DOHH2 (cell line): ENCODE results near the gene BBS9.

ENCODE experiments used
- H3F3A ChIP-seq: fragments of 200-600 bp; sonication (generic), shearing (Covaris generic); 2 replicates; pipeline ENCODE4 v1.6.0; 2016; ENCODE audit warnings: antibody characterized with exemption, mild to moderate bottlenecking; ENCODE audit not compliant: control insufficient read depth, insufficient read depth
- H3K27ac ChIP-seq: fragments of 200-600 bp; sonication (generic); 2 replicates; pipeline ENCODE4 v1.5.1; 2014; ENCODE audit warnings: low read depth, mild to moderate bottlenecking, low read length, moderate library complexity
- H3K27me3 ChIP-seq: fragments of 200-600 bp; sonication (generic); 2 replicates; pipeline ENCODE4 v1.6.1; 2014; ENCODE audit warnings: mild to moderate bottlenecking, low read length, mixed read lengths; ENCODE audit not compliant: control insufficient read depth
- H3K36me3 ChIP-seq: fragments of 200-600 bp; sonication (generic); 2 replicates; pipeline ENCODE4 v1.6.1; 2014; ENCODE audit warnings: mild to moderate bottlenecking, low read length, moderate library complexity, mixed read lengths; ENCODE audit not compliant: control insufficient read depth
- H3K4me1 ChIP-seq: fragments of 200-600 bp; sonication (generic); 2 replicates; pipeline ENCODE4 v1.6.1; 2014; ENCODE audit warnings: mild to moderate bottlenecking, low read length, mixed read lengths; ENCODE audit not compliant: control insufficient read depth
- H3K4me2 ChIP-seq: fragments of 200-600 bp; sonication (generic); 2 replicates; pipeline ENCODE4 v1.6.0; 2014; ENCODE audit warnings: mild to moderate bottlenecking, low read length, moderate library complexity
- H3K4me3 ChIP-seq: fragments of 200-600 bp; sonication (generic); 2 replicates; pipeline ENCODE4 v1.5.1; 2014; ENCODE audit warnings: mild to moderate bottlenecking, low read length, mixed read lengths
- H3K79me2 ChIP-seq: fragments of 200-600 bp; sonication (generic); 2 replicates; pipeline ENCODE4 v1.6.1; 2014; ENCODE audit warnings: mild to moderate bottlenecking, low read length, mixed read lengths; ENCODE audit not compliant: control insufficient read depth
- H3K9me2 ChIP-seq: fragments of 200-600 bp; sonication (generic); replicated peaks from 2 replicates; pipeline ENCODE4 v1.6.1; 2014; ENCODE audit warnings: mild to moderate bottlenecking, low read length, mixed read lengths; ENCODE audit not compliant: control insufficient read depth
- H3K9me3 ChIP-seq: fragments of 200-600 bp; sonication (generic); 2 replicates; pipeline ENCODE4 v1.6.1; 2014; ENCODE audit warnings: antibody characterized with exemption, low read length, mixed read lengths; ENCODE audit not compliant: control insufficient read depth, insufficient read depth
- H4K20me1 ChIP-seq: fragments of 200-600 bp; sonication (generic); 2 replicates; pipeline ENCODE4 v1.6.0; 2014; ENCODE audit warnings: low read depth, mild to moderate bottlenecking, antibody characterized with exemption, low read length, moderate library complexity; ENCODE audit not compliant: control insufficient read depth, insufficient read depth
- EZH2phosphoT487 ChIP-seq: fragments of 200-600 bp; sonication (generic); IDR thresholded peaks from 2 replicates; pipeline ENCODE4 v1.6.1; 2017; ENCODE audit warnings: borderline replicate concordance, mild to moderate bottlenecking, antibody characterized with exemption, low read length, moderate library complexity, mixed read lengths
- TF ChIP-seq, protein P1 (sequence below): fragments of 200-600 bp; sonication (generic); IDR thresholded peaks from one replicate; pipeline ENCODE4 v1.5.1; 2014; ENCODE audit warnings: antibody characterized with exemption, mild to moderate bottlenecking, low read depth, low read length; ENCODE audit not compliant: poor library complexity, severe bottlenecking

BBS9 gene

DNA sequence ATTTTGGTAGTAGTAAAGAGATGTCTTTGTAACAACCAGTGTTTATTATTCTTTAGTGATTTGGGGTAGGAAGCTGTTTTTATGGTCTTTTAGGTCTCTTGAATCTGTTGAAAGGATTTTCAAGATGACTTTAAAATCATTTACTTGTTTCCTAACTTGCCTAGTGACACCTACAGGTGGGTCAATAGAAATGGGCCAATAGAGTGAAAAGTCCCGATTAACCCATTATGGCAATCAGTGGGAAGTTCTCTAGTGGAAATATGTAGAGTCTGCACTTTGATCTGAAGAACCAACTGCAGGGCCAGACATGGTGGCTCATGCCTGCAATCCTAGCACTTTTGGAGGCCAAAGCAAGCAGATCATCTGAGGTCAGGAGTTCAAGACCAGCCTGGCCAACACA lies 401.3 kb downstream of the BBS9 start:
- Histone ChIP-seq H3K4me1 (no peaks in the 10 kb centered on the region), H3K36me3 (no peaks in the 10 kb centered on the region), H3K27ac (no peak overlapping the region), H3K9me3 (no peaks in the 10 kb centered on the region), H3F3A (no peaks in the 10 kb centered on the region), H4K20me1 (no peaks in the 10 kb centered on the region), H3K27me3 (no peaks in the 10 kb centered on the region), H3K4me2 (no peak overlapping the region), H3K79me2 (no peaks in the 10 kb centered on the region), H3K9me2 (no peaks in the 10 kb centered on the region), H3K4me3 (no peak overlapping the region)
- TF ChIP-seq EZH2phosphoT487, result no peak
- TF ChIP-seq, protein P1, sequence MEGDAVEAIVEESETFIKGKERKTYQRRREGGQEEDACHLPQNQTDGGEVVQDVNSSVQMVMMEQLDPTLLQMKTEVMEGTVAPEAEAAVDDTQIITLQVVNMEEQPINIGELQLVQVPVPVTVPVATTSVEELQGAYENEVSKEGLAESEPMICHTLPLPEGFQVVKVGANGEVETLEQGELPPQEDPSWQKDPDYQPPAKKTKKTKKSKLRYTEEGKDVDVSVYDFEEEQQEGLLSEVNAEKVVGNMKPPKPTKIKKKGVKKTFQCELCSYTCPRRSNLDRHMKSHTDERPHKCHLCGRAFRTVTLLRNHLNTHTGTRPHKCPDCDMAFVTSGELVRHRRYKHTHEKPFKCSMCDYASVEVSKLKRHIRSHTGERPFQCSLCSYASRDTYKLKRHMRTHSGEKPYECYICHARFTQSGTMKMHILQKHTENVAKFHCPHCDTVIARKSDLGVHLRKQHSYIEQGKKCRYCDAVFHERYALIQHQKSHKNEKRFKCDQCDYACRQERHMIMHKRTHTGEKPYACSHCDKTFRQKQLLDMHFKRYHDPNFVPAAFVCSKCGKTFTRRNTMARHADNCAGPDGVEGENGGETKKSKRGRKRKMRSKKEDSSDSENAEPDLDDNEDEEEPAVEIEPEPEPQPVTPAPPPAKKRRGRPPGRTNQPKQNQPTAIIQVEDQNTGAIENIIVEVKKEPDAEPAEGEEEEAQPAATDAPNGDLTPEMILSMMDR, result peak; percentile 19

DNA sequence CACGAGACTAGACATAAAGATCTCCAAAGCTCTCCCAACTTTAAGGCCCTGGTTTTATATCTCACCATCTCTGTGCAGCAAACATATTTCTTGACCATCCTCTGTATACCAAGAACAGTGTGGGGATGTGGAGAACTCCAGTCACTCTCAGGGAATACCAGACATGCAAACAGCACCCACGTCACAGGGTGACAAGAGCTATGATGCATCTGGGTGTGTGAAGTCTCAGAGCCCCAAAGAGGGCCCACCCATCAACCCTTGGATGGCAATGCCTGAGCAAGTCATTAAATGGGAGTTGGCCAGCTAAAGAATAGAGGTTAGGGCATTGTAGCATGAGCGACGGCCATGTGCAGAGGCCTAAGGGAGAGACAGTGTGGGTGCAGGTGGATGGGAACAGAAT lies 402.5 kb downstream of the BBS9 start:
- no peaks in the 10 kb centered on the region for H3K9me3 ChIP-seq
- TF ChIP-seq EZH2phosphoT487, result no peak
- TF ChIP-seq, protein P1, result no peak
- H3K27me3 ChIP-seq, result no peaks in the 10 kb centered on the region
- H3K4me1 ChIP-seq, result no peaks in the 10 kb centered on the region
- H4K20me1 ChIP-seq, result no peaks in the 10 kb centered on the region
- no peak overlapping the region for H3K4me3 ChIP-seq
- no peaks in the 10 kb centered on the region for H3K79me2 ChIP-seq
- no peak overlapping the region for H3K4me2 ChIP-seq
- no peaks in the 10 kb centered on the region for H3K36me3 ChIP-seq
- H3F3A ChIP-seq, result no peaks in the 10 kb centered on the region
- H3K9me2 ChIP-seq, result no peaks in the 10 kb centered on the region
- H3K27ac ChIP-seq, result no peak overlapping the region

DNA sequence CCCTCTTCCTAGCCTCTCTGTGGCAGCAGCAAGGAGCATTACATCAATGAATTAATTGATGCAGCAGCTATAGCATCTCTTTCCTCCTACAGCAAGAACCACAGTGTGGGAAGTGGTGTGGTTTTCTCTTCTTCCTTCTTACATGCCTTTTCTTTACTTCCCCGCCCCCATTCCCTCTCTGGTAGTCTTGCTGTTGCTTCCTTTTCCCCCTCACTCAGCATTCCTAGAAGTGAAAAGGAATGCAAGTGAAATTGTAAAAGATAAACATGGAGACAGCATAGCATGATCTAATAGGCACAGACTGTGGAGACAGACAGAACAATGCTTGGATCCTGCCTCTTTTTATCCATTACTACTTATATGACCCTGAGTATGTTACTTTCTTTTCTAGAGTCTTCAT lies 405.5 kb downstream of the BBS9 start:
- H3K9me2 ChIP-seq, result no peaks in the 10 kb centered on the region
- peaks cover 8% of the 10 kb centered on the region; the same call in 1 of the 2 replicates for H3K9me3 ChIP-seq
- H3K4me1 ChIP-seq, result no peaks in the 10 kb centered on the region
- no peak overlapping the region for H3K4me2 ChIP-seq
- no peak overlapping the region for H3K27ac ChIP-seq
- no peak overlapping the region for H3K4me3 ChIP-seq
- no peaks in the 10 kb centered on the region for H4K20me1 ChIP-seq
- H3K36me3 ChIP-seq, result no peaks in the 10 kb centered on the region
- no peaks in the 10 kb centered on the region for H3K79me2 ChIP-seq
- no peak for TF ChIP-seq EZH2phosphoT487
- TF ChIP-seq, protein P1, result no peak
- no peaks in the 10 kb centered on the region for H3F3A ChIP-seq
- no peaks in the 10 kb centered on the region for H3K27me3 ChIP-seq
